Activated naive CD8-positive, alpha-beta T cell (primary cell): ENCODE data around the gene TPI1.
A peak's percentile ranks its signal among the peaks of the same experiment; 100 is the strongest.
"Not testable (repeated sequence)": the region's sequence is repeated elsewhere in the genome, so short reads cannot be mapped to it uniquely, and the experiment has no call there.

ENCODE experiments used
- H3K27ac Mint-ChIP-seq: one replicate; pipeline ENCODE4 v1.8.0; 2021; ENCODE audit warnings: mixed read lengths
- H3K27me3 Mint-ChIP-seq: one replicate; pipeline ENCODE4 v1.8.0; 2021; ENCODE audit warnings: mixed read lengths
- H3K36me3 Mint-ChIP-seq: one replicate; pipeline ENCODE4 v1.8.0; 2021; ENCODE audit warnings: mixed read lengths
- H3K4me1 Mint-ChIP-seq: one replicate; pipeline ENCODE4 v1.8.0; 2021; ENCODE audit warnings: low read depth, mixed read lengths
- H3K4me3 Mint-ChIP-seq: one replicate; pipeline ENCODE4 v1.8.0; 2021; ENCODE audit warnings: mild to moderate bottlenecking, mixed read lengths
- H3K9me3 Mint-ChIP-seq: one replicate; pipeline ENCODE4 v1.8.0; 2021; ENCODE audit warnings: low read depth, mixed read lengths

The TPI1 gene

DNA sequence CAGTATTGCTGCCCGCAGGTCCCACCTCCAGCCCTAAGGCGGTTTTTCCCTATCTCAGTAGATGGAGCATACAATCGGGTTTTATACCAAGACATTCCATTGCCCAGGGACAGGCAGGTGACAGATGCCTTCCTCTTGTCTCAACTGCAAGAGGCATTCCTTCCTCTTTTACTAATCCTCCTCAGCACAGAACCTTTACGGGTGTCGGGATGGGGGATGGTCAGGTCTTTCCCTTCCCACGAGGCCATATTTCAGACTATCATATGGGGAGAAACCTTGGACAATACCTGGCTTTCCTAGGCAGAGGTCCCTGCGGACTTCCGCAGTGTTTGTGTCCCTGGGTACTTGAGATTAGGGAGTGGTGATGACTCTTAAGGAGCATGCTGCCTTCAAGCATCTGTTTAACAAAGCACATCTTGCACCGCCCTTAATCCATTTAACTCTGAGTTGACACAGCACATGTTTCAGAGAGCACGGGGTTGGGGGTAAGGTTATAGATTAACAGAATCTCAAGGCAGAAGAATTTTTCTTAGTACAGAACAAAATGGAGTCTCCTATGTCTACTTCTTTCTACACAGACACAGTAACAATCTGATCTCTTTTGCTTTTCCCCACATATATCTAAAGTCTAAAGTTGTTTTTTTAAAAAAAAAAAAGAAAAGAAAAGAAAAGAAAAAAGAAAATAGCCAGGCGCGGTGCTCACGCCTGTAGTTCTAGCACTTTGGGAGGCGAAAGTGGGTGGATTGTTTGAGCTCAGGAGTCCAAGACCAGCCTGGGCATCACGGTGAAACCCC is 19.1 kb downstream of the TPI1 start:
- not testable (repeated sequence) for H3K4me1 Mint-ChIP-seq, H3K27me3 Mint-ChIP-seq, H3K4me3 Mint-ChIP-seq, H3K27ac Mint-ChIP-seq, H3K9me3 Mint-ChIP-seq, H3K36me3 Mint-ChIP-seq

DNA sequence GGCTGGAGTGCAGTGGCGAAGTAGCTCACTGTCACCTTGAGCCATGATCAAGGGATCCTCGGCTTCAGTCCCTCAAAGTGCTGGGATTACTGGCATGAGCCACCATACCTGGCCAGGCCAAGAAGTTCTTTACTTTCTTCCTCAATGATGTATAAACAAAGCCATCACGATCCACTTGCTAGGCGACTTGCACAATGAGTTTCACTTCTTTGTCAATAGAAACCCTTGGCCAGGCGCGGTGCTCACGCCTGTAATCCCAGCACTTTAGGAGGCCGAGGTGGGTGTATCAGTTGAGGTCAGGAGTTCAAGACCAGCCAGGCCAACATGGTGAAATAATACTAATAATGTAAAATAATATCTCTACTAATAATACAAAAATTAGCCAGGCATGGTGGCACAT is 20.1 kb downstream of the TPI1 start:
- Mint-ChIP-seq H3K4me3 (no peak overlapping the region), H3K4me1 (peaks cover 12% of the 10 kb centered on the region), H3K27ac (no peak overlapping the region), H3K27me3 (no peaks in the 10 kb centered on the region), H3K36me3 (peaks cover 2% of the 10 kb centered on the region), H3K9me3 (no peaks in the 10 kb centered on the region)

DNA sequence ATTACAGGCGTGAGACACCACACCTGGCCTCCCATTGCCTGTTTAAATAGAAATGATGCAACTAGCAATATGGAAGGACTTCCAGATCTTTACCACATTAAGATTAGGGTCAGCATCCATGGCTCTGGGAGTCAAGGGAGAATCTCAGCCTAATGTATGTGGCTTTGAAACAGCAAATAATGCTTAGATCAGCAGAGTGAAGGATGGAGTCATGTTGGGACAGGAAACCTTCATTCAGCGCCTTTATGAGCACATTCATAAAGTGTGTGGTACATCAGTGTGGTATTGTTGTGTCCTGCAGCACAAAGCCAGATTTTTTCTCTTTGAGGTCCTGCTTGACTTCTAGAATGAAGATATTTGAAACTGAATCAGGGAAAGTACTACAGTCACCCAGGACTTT is 21.0 kb downstream of the TPI1 start:
- Mint-ChIP-seq H3K36me3 (peaks cover 2% of the 10 kb centered on the region), H3K27ac (no peak overlapping the region), H3K9me3 (no peaks in the 10 kb centered on the region), H3K4me1 (peaks cover 14% of the 10 kb centered on the region), H3K27me3 (no peaks in the 10 kb centered on the region), H3K4me3 (no peak overlapping the region)

DNA sequence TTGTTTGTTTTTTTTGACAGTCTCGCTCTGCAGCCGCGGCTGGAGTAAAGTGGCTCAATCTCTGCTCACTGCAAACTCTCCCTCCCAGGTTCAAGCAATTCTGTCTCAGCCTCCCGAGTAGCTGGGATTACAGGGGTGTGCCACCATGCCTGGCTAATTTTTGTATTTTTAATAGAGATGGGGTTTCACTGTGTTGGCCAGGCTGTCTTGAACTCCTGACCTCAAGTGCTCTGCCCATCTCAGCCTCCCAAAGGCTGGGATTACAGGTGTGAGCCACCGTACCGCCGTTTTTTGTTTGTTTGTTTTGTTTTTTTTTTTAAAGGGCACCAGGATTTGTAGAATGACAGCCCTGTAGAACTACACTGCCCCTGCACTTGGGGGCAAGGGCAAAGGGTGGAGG is 21.5 kb downstream of the TPI1 start:
- not testable (repeated sequence) for H3K9me3 Mint-ChIP-seq, H3K4me3 Mint-ChIP-seq, H3K27me3 Mint-ChIP-seq, H3K27ac Mint-ChIP-seq, H3K36me3 Mint-ChIP-seq
- H3K4me1 Mint-ChIP-seq: peaks cover 14% of the 10 kb centered on the region

DNA sequence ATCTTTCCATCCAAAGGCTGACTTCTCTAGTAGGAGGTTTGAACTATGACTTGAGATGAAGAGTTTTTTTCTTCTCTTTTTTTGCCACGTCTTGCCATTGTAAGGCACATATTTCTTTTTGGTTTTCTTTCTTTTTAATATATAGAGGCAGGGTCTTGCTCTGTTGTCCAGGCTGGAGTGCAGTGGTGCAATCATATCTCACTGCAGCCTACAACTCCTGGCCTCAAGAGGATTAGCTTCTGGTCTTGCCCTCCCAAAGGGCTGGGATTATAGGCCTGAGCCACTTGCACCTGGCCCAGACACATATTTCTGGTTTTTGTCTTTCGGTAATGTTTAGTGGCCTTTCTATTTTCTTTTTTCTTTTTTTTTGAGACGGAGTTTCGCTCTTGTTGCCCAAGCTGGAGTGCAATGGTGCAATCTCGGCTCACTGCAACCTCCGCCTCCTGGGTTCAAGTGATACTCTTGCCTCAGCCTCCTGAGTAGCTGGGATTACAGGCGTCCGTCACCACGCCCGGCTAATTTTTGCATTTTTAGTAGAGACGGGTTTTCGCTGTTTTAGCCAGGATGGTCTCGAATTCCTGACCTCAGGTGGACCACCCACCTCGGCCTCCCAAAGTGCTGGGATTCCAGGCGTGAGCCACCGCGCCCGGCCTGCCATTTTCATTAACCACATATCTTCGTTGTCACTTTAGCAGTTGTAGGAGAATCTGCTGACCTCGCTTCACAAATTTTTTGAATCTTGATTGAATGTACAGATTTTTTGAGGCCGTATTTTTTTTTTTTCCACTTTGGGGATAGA is 22.6 kb downstream of the TPI1 start:
- H3K9me3 Mint-ChIP-seq, H3K27me3 Mint-ChIP-seq, H3K36me3 Mint-ChIP-seq: not testable (repeated sequence)
- Mint-ChIP-seq H3K27ac (peak overlapping the region; percentile 94), H3K4me3 (peak overlapping the region; percentile 78), H3K4me1 (peaks cover 14% of the 10 kb centered on the region)

DNA sequence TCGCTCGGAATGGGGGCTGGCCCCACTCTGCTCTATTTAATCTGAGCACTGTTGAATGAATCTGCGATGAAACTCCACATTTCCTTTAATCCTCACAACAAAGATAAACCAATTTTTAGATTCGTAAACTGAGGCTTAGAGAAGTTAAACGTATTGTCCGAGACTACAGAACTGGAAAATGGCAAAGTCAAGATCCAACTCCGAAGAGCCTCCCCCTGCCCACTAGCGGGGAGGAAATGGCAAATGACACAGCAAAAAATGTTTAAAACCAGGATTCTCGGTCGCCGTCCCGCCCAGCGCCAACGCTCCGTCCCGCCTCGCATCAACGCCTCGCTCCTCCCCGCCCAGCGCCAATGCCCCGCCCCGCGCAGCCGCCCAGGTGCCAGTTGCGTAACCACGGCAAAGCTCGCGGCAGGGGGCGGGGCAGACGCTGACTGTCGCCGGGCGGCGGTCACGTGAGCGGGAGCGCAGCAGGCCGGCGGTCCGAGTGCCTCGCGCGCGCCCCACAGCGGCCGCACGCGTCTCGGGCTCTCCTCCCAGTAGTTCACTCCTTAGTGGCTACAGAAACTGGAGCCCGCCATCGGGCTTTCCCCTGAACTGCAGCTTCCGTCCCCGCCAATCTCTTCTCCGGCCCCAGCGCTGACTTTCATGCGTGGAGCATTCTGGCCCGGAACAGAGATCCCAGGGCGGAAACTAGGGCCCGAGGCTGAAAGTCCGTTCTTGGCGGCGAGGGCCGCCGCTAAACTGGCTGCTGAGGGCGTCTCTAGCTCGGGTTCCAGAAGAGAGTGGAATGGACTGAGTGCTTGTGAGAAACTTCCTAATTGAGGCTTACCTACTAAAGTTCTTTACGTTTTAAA is 23.7 kb downstream of the TPI1 start:
- Mint-ChIP-seq H3K9me3 (no peaks in the 10 kb centered on the region), H3K36me3 (no peaks in the 10 kb centered on the region), H3K27me3 (no peaks in the 10 kb centered on the region), H3K4me1 (peaks cover 14% of the 10 kb centered on the region), H3K4me3 (peak overlapping the region; percentile 78), H3K27ac (peak overlapping the region; percentile 94)

DNA sequence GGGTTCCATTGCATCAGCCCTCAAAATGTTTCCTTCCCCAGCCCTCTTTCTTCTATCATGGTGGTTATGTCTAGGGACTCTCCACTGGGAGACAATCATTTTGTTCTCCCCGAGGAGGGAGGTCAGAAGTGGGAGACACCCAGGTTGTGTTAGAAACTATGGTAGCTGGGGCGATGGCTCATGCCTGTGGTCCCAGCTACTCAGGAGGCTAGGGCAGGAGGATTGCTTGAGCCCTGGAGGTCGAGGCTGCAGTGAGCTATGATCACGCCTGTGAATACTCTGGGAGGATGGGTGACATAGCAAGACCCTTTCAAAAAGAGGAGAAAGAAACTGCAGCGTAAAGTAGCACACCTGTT is 24.3 kb downstream of the TPI1 start:
- Mint-ChIP-seq H3K27ac (peak overlapping the region; percentile 92), H3K9me3 (no peaks in the 10 kb centered on the region), H3K36me3 (no peaks in the 10 kb centered on the region), H3K4me1 (peaks cover 14% of the 10 kb centered on the region), H3K4me3 (peak overlapping the region; percentile 78), H3K27me3 (no peaks in the 10 kb centered on the region)

DNA sequence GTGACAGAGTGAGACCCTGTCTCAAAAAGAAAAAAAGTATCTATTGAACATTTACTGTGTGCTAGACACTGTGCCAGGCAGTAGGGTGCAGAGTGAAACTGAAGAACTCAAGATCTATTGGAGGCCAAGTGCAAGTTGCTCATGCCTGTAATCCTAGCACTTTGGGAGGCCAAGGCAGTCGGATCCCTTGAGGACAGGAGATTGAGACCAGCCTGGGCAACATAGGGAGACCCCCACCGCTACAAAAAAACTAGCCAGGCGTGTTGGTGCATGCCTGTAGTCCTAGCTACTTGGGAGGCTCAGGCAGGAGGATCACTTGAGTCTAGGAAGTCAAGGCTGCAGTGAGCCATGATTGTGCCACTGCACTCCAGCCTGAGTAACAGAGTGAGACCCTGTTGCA is 25.4 kb downstream of the TPI1 start:
- peak overlapping the region; percentile 42 for H3K4me3 Mint-ChIP-seq
- not testable (repeated sequence) for H3K9me3 Mint-ChIP-seq

DNA sequence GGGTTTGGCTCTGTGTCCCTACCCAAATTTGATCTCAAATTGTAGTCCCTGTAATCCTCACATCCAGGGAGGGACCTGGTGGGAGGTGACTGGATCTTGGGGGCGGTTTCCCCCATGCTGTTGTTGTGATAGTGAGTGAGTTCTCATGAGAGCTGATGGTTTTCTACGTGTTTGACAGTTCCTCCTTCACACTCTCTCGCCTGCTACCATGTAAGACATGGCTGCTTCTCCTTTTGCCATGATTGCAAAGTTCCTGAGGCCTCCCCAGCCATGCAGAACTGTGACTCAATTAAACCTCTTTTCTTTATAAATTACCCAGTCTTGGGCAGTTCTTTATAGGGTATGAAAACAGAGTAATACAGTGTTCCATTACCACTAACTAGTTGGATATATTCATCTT is 27.0 kb downstream of the TPI1 start:
- Mint-ChIP-seq H3K27me3 (no peaks in the 10 kb centered on the region), H3K9me3 (no peaks in the 10 kb centered on the region), H3K4me1 (peaks cover 14% of the 10 kb centered on the region), H3K4me3 (no peak overlapping the region), H3K36me3 (no peaks in the 10 kb centered on the region), H3K27ac (no peak overlapping the region)

More for the DNA sequence above, 25.4 kb downstream of the TPI1 start:
- H3K27ac Mint-ChIP-seq: peak overlapping the region; percentile 64
- not testable (repeated sequence) for H3K36me3 Mint-ChIP-seq, H3K27me3 Mint-ChIP-seq
- peaks cover 14% of the 10 kb centered on the region for H3K4me1 Mint-ChIP-seq

DNA sequence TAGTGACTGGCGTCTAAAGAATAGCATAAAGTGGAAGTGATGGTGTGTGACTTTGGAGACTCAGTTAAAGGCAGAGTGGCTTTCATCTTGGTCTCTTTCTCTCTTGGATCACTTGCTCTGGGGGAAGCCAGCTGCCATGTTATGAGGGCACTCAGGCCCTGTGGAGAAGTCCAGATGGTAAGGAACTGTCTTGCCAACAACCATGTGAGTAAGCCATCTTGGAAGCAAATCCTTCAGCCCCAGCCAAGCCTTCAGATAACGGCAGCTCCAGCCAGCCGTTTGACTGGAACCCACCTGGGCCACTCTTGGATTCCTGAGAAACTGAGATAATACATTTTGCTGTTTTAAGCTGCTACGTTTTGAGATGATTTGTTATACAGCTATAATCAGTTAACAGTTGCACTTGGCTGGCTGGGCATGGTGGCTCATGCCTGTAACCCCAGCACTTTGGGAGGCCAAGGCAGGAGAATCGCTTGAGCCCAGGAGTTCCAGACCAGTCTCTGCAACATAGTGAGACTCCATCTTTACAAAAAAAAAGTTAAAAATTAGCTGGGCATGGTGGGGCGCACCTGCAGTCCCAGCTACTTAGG is 29.6 kb downstream of the TPI1 start:
- Mint-ChIP-seq H3K27me3 (no peaks in the 10 kb centered on the region), H3K4me3 (no peak overlapping the region), H3K4me1 (peaks cover 8% of the 10 kb centered on the region), H3K9me3 (no peaks in the 10 kb centered on the region), H3K36me3 (no peaks in the 10 kb centered on the region), H3K27ac (no peak overlapping the region)

DNA sequence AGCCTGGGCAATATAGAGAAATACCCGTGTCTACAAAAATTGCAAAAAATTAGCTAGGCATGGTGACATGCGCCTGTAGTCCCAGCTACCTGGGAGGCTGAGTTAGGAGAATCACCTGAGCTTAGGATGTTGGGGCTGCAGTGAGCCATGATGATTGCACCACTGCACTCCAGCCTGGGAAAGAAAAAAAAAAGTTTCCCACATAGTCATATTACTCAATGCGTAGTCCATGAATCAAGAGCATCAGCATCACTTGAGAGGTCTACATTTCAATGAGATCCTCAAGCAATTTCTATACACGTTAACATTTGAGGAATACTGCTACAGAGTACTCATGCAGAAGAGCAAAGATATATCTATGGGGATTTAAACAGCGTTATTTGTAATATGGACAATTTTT is 32.1 kb downstream of the TPI1 start:
- Mint-ChIP-seq H3K4me3 (no peak overlapping the region), H3K27me3 (no peaks in the 10 kb centered on the region), H3K27ac (no peak overlapping the region), H3K4me1 (peaks cover 7% of the 10 kb centered on the region), H3K36me3 (no peaks in the 10 kb centered on the region), H3K9me3 (no peaks in the 10 kb centered on the region)

DNA sequence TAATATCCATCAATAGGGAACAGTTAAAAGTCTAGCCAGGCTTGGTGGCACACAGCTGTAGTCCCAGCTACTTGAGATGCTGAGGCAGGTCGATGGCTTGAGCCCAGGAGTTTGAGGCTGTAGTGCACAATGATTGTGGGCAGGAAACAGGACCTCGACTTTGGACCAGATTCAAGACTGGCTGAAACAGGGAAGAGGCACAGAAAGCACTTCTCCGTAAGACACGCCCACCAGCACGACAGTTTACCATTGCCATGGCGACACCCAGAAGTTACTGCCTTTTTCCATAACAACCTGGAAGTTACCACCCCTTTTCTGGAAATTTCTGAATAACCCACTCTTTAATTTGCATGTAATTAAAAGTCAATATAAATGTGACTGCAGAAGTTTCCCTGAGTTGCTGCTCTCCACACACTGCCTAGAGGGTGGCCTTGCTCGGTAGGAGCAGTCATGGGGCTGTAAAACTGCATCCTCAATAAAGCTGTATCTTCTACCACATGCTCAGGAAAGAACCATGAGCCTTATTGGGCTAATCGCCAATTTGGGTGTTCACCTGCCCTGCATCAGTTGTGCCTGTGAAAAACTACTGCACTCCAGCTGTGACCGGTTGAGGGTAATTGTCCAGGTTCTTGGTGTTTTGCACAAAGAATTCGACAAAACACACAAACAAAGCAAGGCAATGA is 32.6 kb downstream of the TPI1 start:
- no peaks in the 10 kb centered on the region for H3K36me3 Mint-ChIP-seq
- no peaks in the 10 kb centered on the region for H3K9me3 Mint-ChIP-seq
- no peak overlapping the region for H3K27ac Mint-ChIP-seq
- no peak overlapping the region for H3K4me3 Mint-ChIP-seq
- H3K4me1 Mint-ChIP-seq: peaks cover 7% of the 10 kb centered on the region
- H3K27me3 Mint-ChIP-seq: no peaks in the 10 kb centered on the region

DNA sequence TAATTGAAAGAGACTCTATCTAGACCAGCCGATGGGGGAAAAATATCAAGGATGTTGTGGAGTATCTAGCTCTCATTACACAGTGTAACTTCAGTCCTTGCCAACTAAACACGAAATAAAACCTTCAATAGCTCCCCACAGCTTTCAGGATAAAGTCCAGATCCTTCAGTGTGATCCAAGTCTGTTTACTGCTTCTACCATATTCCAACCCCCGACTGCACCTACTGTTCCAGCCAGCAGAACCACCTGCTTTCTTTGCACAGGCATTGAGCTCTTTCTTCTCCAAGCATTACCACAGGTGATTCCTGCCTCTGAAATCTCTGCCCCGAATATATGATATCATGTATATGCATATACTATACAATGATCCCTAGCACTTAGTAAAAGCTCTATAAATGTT is 35.1 kb downstream of the TPI1 start:
- Mint-ChIP-seq H3K27ac (no peak overlapping the region), H3K36me3 (no peaks in the 10 kb centered on the region), H3K9me3 (no peaks in the 10 kb centered on the region), H3K27me3 (no peaks in the 10 kb centered on the region), H3K4me3 (no peak overlapping the region), H3K4me1 (peaks cover 7% of the 10 kb centered on the region)

DNA sequence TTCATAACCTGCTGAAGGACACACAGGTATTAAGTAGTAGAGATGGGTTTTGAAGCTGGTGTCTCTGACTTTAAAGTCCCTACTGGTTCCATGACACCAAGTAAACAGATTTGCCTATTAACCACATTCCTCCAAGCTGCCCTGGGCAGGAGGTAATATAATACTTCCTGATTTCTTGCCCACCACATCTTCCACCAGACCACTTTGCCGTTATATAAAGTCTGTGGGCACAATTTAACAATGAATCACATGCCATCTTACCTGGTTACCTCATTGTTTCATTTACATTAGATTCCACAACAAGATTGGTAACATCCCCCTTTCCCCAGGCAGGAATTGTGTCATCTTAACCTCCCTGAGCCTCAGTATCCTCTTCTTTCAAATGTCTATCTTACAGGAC is 36.4 kb downstream of the TPI1 start:
- no peaks in the 10 kb centered on the region for H3K27me3 Mint-ChIP-seq
- no peak overlapping the region for H3K4me3 Mint-ChIP-seq
- H3K4me1 Mint-ChIP-seq: peaks cover 7% of the 10 kb centered on the region
- no peak overlapping the region for H3K27ac Mint-ChIP-seq
- H3K9me3 Mint-ChIP-seq: no peaks in the 10 kb centered on the region
- H3K36me3 Mint-ChIP-seq: no peaks in the 10 kb centered on the region
